Neuronal stem cell (in vitro differentiated cells): ENCODE measurements around the gene COMP.
A peak's percentile ranks its signal among the peaks of the same experiment; 100 is the strongest.

Experiments
- DNase-seq: peaks from one replicate; pipeline ENCODE4 v3.0.0-alpha.2; 2013; ENCODE audit warnings: low spot score
- H2AFZ ChIP-seq: one replicate; pipeline ENCODE4 v1.6.1; 2013; ENCODE audit warnings: mild to moderate bottlenecking, low read length, inconsistent platforms
- H2AK5ac ChIP-seq: 2 replicates; pipeline ENCODE4 v1.6.1; 2013; ENCODE audit warnings: low read depth, mild to moderate bottlenecking, inconsistent platforms, low read length, moderate library complexity, mixed read lengths
- H2BK120ac ChIP-seq: 2 replicates; pipeline ENCODE4 v1.6.1; 2013; ENCODE audit warnings: low read depth, mild to moderate bottlenecking, inconsistent platforms, low read length, moderate library complexity, mixed read lengths
- H2BK12ac ChIP-seq: one replicate; pipeline ENCODE4 v1.6.1; 2013; ENCODE audit warnings: low read length, inconsistent platforms
- H2BK15ac ChIP-seq: 2 replicates; pipeline ENCODE4 v1.6.1; 2013; ENCODE audit warnings: mild to moderate bottlenecking, low read length, inconsistent platforms, mixed read lengths
- H2BK5ac ChIP-seq: one replicate; pipeline ENCODE4 v1.6.1; 2013; ENCODE audit warnings: inconsistent platforms, mild to moderate bottlenecking, low read length, moderate library complexity
- H3K14ac ChIP-seq: one replicate; pipeline ENCODE4 v1.6.1; 2013; ENCODE audit warnings: low read length, inconsistent platforms
- H3K18ac ChIP-seq: 2 replicates; pipeline ENCODE4 v1.6.1; 2013; ENCODE audit warnings: low read length, inconsistent platforms
- H3K23ac ChIP-seq: 2 replicates; pipeline ENCODE4 v1.6.1; 2013; ENCODE audit warnings: low read depth, mild to moderate bottlenecking, mixed read lengths, low read length, inconsistent platforms; ENCODE audit not compliant: poor library complexity
- H3K27ac ChIP-seq: replicated peaks from 3 replicates; pipeline ENCODE4 v1.5.1; 2013; ENCODE audit warnings: low read length, inconsistent platforms
- H3K27me3 ChIP-seq, 3 experiments: 2 replicates each; pipeline ENCODE4 v1.6.1; 2013; ENCODE audit warnings: low read length in 3 of 3, mild to moderate bottlenecking in 2 of 3, inconsistent platforms in 1 of 3, low read depth in 1 of 3, mixed read lengths in 1 of 3, moderate library complexity in 1 of 3; ENCODE audit not compliant: control insufficient read depth in 3 of 3, insufficient read depth in 3 of 3
- H3K36me3 ChIP-seq, 2 donors: replicated peaks in 1 of 2; 2 replicates each; pipeline ENCODE4 v1.6.1; 2013; ENCODE audit warnings: low read length in 2 of 2; ENCODE audit not compliant: control insufficient read depth in 2 of 2, insufficient read depth in 2 of 2
- H3K4ac ChIP-seq: 2 replicates; pipeline ENCODE4 v1.6.1; 2013; ENCODE audit warnings: inconsistent platforms, mild to moderate bottlenecking, low read length, moderate library complexity
- H3K4me1 ChIP-seq, 2 donors: 1 replicate in 1 of 2; 2 replicates in 1 of 2; pipeline ENCODE4 v1.6.1; 2013; ENCODE audit warnings: low read length in 2 of 2, low read depth in 1 of 2; ENCODE audit not compliant: control insufficient read depth in 2 of 2, insufficient read depth in 1 of 2
- H3K4me2 ChIP-seq: one replicate; pipeline ENCODE4 v1.6.1; 2013; ENCODE audit warnings: mild to moderate bottlenecking, low read length, inconsistent platforms; ENCODE audit not compliant: insufficient read depth, poor library complexity, severe bottlenecking
- H3K4me3 ChIP-seq, 2 donors: 2 replicates each; pipeline ENCODE4 v1.5.1; 2013; ENCODE audit warnings: low read length in 2 of 2, mild to moderate bottlenecking in 2 of 2, inconsistent platforms in 1 of 2, moderate library complexity in 1 of 2
- H3K79me1 ChIP-seq: one replicate; pipeline ENCODE4 v1.6.1; 2013; ENCODE audit warnings: low read depth, mild to moderate bottlenecking, inconsistent platforms, low read length, moderate library complexity
- H3K9ac ChIP-seq: one replicate; pipeline ENCODE4 v1.6.1; 2013; ENCODE audit warnings: mild to moderate bottlenecking, low read depth, low read length, inconsistent platforms; ENCODE audit not compliant: poor library complexity
- H3K9me3 ChIP-seq, 2 donors: replicated peaks in 1 of 2; 2 replicates each; pipeline versions ENCODE3 to v1.6.1; 2013; ENCODE audit warnings: low read length in 2 of 2, mild to moderate bottlenecking in 2 of 2, inconsistent platforms in 1 of 2, low read depth in 1 of 2, mixed read lengths in 1 of 2, moderate library complexity in 1 of 2; ENCODE audit not compliant: control insufficient read depth in 2 of 2, insufficient read depth in 1 of 2
- H4K8ac ChIP-seq: one replicate; pipeline ENCODE4 v1.6.1; 2013; ENCODE audit warnings: low read depth, mild to moderate bottlenecking, inconsistent platforms, low read length, moderate library complexity
- H4K91ac ChIP-seq: one replicate; pipeline ENCODE4 v1.6.1; 2013; ENCODE audit warnings: low read length, low read depth, mild to moderate bottlenecking, inconsistent platforms; ENCODE audit not compliant: poor library complexity
- WGBS, 2 donors: extraction: QIAGEN DNeasy Blood & Tissue Kit; methylation state at CpG; one replicate each; pipeline ENCODE4 v1.1.7; 2013; ENCODE audit warnings: missing lambda C conversion rate in 2 of 2, mixed read lengths in 1 of 2; ENCODE audit not compliant: insufficient read length in 2 of 2, insufficient replicate concordance in 1 of 2; ENCODE audit errors: extremely low coverage in 2 of 2; 5-methylcytosine and 5-hydroxymethylcytosine counted together

The COMP gene

DNA sequence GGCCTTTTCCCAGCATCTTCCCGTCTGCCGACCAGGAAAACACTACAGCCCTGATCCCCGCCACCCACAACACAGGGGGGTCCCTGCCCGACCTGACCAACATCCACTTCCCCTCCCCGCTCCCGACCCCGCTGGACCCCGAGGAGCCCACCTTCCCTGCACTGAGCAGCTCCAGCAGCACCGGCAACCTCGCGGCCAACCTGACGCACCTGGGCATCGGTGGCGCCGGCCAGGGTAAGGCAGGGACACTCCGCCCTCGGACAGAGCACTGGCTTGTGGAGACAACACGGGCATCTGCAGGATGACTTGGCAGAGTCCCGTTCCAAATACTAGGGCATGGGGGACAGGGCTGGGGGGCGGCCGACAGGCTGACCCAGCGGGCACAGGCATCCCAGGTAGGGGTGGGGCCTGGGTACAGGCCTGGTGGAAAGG is 31.1 kb downstream of the COMP start:
- Histone ChIP-seq H3K18ac (peak overlapping the region; percentile 17), H3K4me3 (no peak overlapping the region), H3K9me3 (no peaks in the 10 kb centered on the region), H2BK12ac (no peak overlapping the region), H3K23ac (peak overlapping the region; percentile 80), H3K4ac (no peak overlapping the region), H3K27me3 (no peaks in the 10 kb centered on the region), H2AFZ (no peak overlapping the region), H2AK5ac (no peak overlapping the region), H3K9ac (no peak overlapping the region), H2BK15ac (no peak overlapping the region), H3K27ac (no peak overlapping the region), H3K4me2 (no peak overlapping the region), H2BK5ac (no peak overlapping the region), H4K8ac (peak overlapping the region; percentile 92), H2BK120ac (no peak overlapping the region), H3K36me3 (peaks cover 0 to 7% of the 10 kb centered on the region in 2 donors), H3K4me1 (no peaks in the 10 kb centered on the region), H3K79me1 (peaks cover 3% of the 10 kb centered on the region), H4K91ac (no peak overlapping the region), H3K14ac (peak overlapping the region; percentile 56)
- DNase-seq = no peak
- no CpG with 5 or more reads among the region's 22 CpGs for WGBS, 2 donors

DNA sequence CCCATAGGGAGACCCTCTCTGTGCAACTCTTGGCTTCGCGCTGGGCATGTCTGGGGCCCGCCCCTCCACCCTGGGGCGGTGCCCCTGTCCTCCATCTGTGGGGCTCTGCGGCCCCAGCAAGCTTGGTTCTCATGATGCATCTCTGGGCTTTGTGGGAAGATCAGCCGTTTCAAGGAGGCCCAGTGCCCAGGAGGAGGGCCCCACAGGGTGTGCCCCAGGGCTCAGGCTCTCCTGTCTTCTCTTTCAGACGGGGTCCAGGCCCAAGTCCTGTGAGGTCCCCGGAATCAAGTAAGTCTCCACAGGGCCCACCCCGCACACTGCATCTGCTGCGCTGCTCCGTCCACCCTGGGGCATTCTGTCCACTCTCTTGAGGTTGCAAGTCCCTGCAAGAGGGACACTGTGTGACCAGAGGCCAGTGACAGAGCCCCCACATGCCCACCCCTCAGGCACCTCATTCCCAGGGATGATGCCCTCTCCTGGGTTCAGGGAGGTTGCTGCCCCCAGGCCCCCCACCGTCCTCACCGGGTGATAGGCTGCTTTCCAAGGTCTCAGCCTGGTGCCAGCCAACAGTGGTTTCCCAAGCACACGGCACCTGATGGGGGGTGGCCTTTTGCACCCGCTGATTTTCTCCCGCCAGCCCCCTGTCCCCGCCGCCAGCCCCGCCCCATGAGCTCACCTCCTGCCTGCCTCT is 31.7 kb downstream of the COMP start:
- H3K79me1 ChIP-seq = peaks cover 3% of the 10 kb centered on the region
- peak overlapping the region; percentile 26 for H2AK5ac ChIP-seq
- no peak overlapping the region for H3K4ac ChIP-seq
- no peaks in the 10 kb centered on the region for H3K4me1 ChIP-seq
- H3K36me3 ChIP-seq = peaks cover 0 to 10% of the 10 kb centered on the region in 2 donors
- H2BK5ac ChIP-seq = peak overlapping the region; percentile 66
- H2AFZ ChIP-seq = no peak overlapping the region
- no peak overlapping the region for H2BK12ac ChIP-seq
- peak overlapping the region; percentile 68 for H3K23ac ChIP-seq
- peak overlapping the region; percentile 64 for H3K18ac ChIP-seq
- no peak for DNase-seq
- H4K8ac ChIP-seq = no peak overlapping the region
- no peaks in the 10 kb centered on the region for H3K27me3 ChIP-seq
- H2BK120ac ChIP-seq = no peak overlapping the region
- no peak overlapping the region for H3K4me2 ChIP-seq
- no peaks in the 10 kb centered on the region for H3K9me3 ChIP-seq
- no CpG with 5 or more reads among the region's 19 CpGs for WGBS, 2 donors
- H3K4me3 ChIP-seq = no peak overlapping the region
- H3K9ac ChIP-seq = peak overlapping the region; percentile 44
- no peak overlapping the region for H2BK15ac ChIP-seq
- no peak overlapping the region for H4K91ac ChIP-seq
- H3K14ac ChIP-seq = no peak overlapping the region
- no peak overlapping the region for H3K27ac ChIP-seq

GRCh38 chr19:18756896-18757295 is 34.2 kb downstream of the COMP start:
- WGBS, 2 donors = no CpG with 5 or more reads among the region's 16 CpGs
- no peak for DNase-seq
- no peak overlapping the region for H4K91ac ChIP-seq

GRCh38 chr19:18754501-18754900 is 36.6 kb downstream of the COMP start:
- Histone ChIP-seq H2AFZ (no peak overlapping the region), H3K9ac (no peak overlapping the region)
- no CpG with 5 or more reads among the region's 4 CpGs for WGBS, 2 donors

More at GRCh38 chr19:18756896-18757295, 34.2 kb downstream of the COMP start:
- H3K4me2 ChIP-seq = no peak overlapping the region
- no peaks in the 10 kb centered on the region for H3K27me3 ChIP-seq
- H3K4me3 ChIP-seq = no peak overlapping the region
- H3K9me3 ChIP-seq = no peaks in the 10 kb centered on the region
- H3K79me1 ChIP-seq = peaks cover 3% of the 10 kb centered on the region
- peak overlapping the region; percentile 21 for H3K9ac ChIP-seq
- H2AK5ac ChIP-seq = no peak overlapping the region
- H2BK120ac ChIP-seq = no peak overlapping the region
- H3K27ac ChIP-seq = no peak overlapping the region
- no peak overlapping the region for H2AFZ ChIP-seq
- H2BK5ac ChIP-seq = no peak overlapping the region
- H3K4me1 ChIP-seq = no peaks in the 10 kb centered on the region
- H3K23ac ChIP-seq = no peak overlapping the region
- no peak overlapping the region for H3K18ac ChIP-seq
- H3K14ac ChIP-seq = peak overlapping the region; percentile 56
- H3K36me3 ChIP-seq = peaks cover 3 to 21% of the 10 kb centered on the region in 2 donors
- peak overlapping the region; percentile 65 for H4K8ac ChIP-seq
- no peak overlapping the region for H2BK15ac ChIP-seq
- no peak overlapping the region for H3K4ac ChIP-seq
- H2BK12ac ChIP-seq = no peak overlapping the region

More at GRCh38 chr19:18754501-18754900, 36.6 kb downstream of the COMP start:
- Histone ChIP-seq H2AK5ac (no peak overlapping the region), H2BK15ac (no peak overlapping the region), H2BK12ac (no peak overlapping the region), H3K23ac (no peak overlapping the region), H2BK120ac (no peak overlapping the region), H3K36me3 (peaks cover 5 to 31% of the 10 kb centered on the region in 2 donors), H3K4ac (no peak overlapping the region), H3K4me2 (no peak overlapping the region), H3K18ac (no peak overlapping the region), H3K4me1 (peaks cover 3 to 7% of the 10 kb centered on the region in 2 donors), H4K8ac (no peak overlapping the region), H2BK5ac (no peak overlapping the region), H3K27ac (no peak overlapping the region), H3K14ac (no peak overlapping the region), H4K91ac (no peak overlapping the region), H3K79me1 (peaks cover 5% of the 10 kb centered on the region), H3K4me3 (no peak overlapping the region), H3K9me3 (no peaks in the 10 kb centered on the region), H3K27me3 (no peaks in the 10 kb centered on the region)
- no peak for DNase-seq
